Kasumi-1 (cell line): ENCODE data around the gene TBL3.
"Not testable (repeated sequence)": the region's sequence is repeated elsewhere in the genome, so short reads cannot be mapped to it uniquely, and the experiment has no call there.

Experiments used
- DNase-seq, 2 experiments: peaks; one replicate each; lab custom pipeline; 2025; lab: John Stamatoyannopoulos, UW

Gene TBL3

DNA sequence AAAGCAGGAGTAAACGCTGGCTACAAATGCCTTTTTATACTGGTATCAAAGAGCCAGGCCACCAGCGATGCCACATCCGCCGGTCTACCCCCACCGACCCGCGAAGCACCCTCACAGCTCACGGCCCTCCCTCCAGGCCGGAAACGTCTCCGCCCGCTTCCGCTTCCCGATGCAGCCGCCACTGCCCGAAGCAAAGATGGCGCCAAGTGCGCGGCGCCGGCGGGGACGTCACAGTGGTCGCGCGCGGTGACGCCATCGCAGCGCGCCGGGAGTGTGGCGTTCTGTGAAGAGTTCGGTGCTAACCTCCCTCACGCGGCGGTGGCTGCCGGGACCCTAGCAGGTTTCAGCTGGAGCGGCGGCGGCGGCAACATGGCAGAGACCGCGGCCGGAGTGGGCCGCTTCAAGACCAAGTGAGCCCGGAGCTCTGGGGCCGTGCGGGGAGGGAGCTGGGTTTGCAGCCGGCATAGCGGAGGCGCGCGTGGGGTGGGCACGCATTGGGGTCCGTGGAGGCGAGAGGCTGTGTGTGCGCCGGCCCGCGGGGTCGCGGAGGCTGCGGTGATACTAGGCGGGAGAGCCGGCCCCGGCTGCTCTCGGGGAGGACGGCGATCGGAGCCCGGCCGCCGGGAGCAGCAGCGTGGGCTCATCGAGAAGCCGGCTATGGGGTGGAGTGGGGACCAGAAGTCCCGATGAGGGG, at the start of gene TBL3:
Gene TBL3, plus strand, starts transcription at position 258 of the 694 bp plus-strand sequence. Its CDS starts 112 bp downstream, at position 370.
- peak; percentile 62 to 73 for DNase-seq

DNA sequence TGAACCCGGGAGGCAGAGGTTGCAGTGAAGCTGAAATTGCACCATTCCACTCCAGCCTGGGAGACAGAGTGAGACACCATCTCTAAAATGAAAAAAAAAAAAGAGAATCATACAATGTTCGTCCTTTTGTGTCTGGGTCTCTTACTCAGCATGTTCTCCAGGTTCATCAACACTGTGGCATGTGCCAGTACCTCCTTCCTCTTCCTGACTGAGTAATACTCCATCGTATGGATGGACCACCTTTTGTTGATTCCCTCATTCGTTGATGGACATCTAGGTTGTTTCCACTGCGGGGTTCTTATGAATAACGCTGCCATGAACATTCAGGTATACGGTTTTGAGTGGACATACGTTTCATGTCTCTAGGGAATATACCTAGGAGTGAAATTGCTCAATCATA, 49.5 kb upstream of the TBL3 start:
- no peak for DNase-seq

DNA sequence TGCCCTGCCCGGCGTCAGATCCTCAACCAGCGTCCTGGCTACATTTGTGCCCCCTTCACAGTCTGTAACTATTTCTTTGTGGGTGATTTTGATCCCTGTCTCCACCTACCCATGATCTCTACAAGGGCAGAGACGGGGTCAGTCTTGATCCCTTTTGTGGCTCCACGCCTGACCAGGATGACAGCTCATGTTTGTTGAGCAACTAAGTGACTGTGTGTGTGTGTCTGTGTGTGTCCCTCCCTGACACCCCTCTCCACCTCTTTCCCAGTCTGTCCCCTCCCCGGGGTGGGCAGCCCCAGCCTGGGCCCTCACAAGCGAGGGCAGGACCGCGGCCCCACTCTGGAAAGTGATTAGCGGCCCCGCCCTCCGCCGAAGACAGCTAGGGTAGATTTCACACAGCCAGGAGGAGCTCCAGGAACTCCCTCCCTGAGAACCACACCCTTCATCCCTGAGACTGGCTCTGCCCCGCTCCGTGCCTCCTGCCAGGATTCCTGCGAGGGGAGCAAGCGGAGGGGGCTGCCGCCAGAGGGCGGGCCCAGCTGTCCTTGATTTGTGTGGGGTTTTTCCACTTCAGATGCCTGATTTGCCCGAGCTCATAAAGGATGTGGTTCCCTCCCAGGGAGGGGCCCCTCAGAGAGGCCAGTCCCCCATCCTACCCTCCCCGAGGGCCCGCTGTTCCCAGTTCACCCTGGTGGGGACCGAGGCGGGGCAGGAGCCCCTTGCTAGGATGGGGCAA, 48.4 kb upstream of the TBL3 start:
- DNase-seq: no peak

DNA sequence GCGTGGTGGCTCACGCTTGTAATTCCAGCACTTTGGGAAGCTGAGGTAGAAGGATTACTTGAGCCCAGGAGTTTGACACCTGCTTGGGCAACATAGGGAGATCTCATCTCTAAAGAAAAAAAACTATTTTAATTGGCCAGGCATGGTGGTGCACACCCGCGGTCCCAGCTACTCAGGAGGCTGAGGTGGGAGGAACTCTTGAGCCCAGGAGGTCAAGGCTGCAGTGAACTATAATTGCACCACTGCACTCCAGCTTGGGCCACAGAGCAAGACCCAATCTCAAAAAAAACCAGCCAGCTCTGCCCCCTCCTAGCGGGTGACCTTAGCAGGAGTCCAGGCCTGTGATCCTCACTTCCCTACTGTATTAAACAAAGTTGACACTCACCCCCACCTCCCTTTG, 47.8 kb upstream of the TBL3 start:
- no peak for DNase-seq

GRCh38 chr16:1926271-1926670, 45.6 kb upstream of the TBL3 start:
- no peak for DNase-seq

DNA sequence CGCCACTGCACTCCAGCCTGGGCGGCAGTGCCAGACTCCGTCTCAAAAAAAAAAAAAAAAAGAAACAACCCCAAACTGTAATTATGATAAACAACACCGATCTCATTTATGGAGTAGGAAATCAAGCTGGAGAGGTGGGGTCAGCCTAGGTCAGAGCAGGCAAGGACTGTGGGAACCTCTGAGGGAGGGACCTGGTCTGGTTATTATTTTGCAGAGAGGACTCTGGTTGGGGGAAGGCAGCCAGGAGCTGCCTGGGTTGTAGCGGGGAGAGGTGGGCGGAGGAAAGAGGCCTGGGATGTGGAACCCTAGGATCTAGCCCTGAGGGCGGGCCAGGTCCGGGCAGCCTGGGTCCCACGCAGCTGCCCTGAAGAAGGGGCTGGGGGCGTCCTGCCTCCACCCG, 42.7 kb upstream of the TBL3 start:
- peak in 1 of 2 experiments; percentile 6 for DNase-seq

DNA sequence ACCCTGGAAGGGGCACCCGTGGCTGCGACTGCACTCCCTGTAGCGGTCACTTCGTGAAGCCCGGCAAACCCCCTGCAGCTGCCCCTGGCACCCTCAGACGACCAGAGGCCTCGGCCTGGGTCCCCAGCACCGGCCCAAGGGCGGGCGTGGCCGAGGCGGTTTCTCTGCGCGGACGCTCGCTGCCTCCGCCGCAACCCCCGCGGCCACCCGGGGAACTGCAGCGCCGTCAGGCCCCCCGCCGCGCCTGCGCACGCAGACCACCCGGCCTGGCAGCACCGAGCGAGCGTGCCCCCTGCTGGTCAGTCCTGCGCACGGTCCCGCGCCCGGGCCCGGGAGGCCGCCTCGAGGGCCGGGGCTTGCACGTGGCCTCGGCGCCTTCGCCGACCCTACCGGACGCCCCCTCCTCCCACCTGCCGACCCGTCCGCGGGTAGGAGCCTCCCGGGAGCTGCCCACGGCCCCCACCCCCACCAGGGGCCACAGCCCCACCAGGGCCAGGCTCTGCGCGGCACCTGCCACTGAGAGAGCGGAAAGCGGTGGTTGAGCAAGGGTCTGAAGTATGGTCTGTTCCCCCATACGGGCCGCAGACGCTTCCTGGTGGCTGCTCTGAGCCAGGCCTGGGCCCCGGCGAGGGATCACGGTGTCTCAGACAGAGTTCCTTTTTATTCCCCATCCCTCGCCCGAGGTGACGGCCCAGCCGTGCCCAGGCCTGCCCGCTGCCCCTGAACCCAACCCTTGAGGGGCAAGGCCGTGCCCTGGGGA, 42.1 kb upstream of the TBL3 start:
- DNase-seq: peak; percentile 34 to 39

- DNase-seq: no peak
Measured at GRCh38 chr16:1930338-1930720, 41.5 kb upstream of the TBL3 start.

GRCh38 chr16:1932050-1933028, 39.5 kb upstream of the TBL3 start:
- no peak for DNase-seq

DNA sequence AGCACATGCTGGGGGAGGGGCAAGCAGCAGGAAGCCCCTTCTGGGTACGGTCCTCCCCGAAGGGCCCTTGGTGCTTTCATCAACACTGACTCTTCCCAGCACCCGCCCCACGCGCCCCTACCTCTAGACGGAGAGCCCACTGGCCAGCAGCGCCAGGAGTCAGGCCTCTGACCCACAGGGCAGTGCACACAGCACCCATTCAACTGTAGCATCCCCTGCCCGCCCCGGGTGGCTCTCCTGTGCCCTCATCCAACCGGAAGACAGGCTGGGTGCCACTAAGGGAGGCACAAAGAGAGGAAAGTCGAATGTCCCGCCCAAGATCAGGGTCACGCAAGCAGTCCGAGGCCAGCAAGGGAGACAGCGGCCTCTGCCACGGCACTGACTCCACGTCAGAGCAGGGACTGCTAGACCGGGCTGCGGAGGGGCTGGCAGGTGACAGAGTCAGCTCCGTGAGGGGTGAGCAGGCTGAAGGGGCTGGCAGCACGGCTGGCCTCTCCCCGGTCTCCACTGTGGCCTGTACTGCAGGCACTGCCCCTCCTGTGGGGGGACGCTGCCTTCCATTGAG, 38.7 kb upstream of the TBL3 start:
- no peak for DNase-seq

- no peak for DNase-seq
Measured at GRCh38 chr16:1936945-1937479, 34.8 kb upstream of the TBL3 start.

- no peak for DNase-seq
Measured at GRCh38 chr16:1938316-1938715, 33.5 kb upstream of the TBL3 start.

DNA sequence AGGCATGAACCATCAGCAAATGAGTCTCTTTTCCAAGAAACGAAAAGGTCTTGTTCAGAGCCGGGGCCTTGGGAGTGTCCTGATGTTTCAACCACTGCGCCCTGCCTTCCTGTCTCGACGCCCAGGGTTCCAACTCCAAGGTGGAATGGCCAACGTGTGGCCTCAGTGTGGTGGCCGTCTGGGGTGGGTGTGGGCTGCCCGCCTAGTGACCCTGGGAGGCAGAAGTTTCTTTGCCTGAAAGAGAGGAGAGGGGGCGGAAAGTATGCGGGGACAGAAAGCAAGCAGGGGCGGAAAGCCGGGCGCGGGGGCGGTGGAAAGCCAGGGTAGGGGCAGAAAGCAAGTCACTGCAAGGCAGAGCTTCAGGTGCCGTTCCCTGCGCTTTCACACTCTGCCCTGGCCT, 32.9 kb upstream of the TBL3 start:
- no peak for DNase-seq

GRCh38 chr16:1939833-1940232, 32.0 kb upstream of the TBL3 start:
- DNase-seq: not testable (repeated sequence)

DNA sequence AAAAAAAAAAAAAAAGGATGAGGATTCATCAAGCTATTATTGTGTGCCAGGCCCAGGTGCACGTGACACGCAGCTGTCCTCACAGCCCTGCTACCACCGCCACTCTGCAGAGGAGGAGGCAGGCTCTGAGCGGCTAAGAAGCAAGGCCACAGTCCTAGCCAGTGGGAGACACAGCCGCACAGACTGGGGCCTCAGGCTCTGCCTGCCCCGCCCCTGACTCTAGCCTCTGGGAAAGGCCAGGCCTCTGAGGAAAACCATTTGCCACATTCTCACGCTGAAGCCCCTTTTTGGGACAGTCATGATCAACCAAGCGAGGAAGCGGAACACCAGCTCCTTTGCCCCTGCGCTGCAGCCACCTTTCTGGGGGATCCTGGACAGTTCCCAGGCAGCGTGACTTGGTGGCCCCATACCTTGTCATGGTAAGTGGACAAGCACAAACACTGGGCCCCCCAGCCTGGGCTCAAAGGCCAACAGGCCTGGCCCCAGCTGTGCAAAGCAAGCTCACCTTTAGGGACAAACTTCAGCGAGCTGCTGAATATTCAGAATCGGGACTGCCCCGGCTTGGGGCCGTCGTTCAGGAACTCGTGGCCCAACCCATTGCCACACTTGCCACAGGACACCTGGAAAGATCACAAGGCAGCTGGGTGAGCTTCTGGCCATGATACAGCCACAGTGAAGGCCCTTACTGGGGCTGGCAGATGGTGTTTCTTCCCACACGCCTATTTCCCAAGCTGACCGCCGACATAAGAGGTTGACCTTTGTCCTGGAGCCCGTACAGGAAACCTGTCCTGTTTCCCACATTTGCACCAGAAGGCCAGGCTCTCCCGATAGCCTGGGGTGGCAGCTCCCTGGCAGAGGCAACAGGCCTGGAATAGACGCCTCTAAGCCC, 31.3 kb upstream of the TBL3 start:
- DNase-seq: no peak

GRCh38 chr16:1941162-1942046, 30.4 kb upstream of the TBL3 start:
- DNase-seq: no peak

DNA sequence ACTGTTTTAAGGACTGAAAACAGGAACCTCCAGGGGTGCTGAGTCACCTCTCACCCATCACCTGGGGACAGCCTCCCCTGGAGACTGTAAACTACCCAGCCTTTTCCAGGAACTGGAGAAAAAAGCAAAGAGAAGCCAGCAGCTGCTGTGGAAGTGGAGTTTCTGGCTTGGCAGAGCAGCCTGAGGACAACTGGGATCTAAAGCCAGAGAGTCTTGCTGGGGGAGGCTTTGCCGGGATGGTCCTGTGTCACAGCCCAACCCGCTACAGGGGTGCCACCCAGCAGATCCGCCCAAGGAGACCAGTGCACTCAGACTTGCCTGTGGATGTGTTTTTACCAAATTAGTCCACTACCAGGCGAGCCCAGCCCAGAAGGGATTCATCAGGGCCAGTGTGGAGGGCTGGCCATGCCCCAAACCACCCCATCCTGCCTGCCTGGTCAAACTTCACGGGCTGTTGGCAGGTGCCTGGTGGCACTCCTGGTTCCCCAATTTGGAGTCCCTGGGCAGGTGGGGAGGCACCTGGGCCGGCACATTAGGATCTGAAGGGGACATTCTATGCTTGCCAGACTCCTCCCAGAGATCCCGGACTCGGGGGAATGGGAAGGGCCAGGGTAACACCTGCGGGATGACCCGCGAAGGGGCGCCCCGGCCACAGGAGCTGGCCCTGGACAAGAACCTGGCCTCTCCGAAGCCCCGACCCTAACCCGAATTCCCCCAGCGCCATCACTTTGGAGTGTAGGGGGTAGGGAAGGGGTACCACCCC, 29.6 kb upstream of the TBL3 start:
- DNase-seq: no peak
